ENCODE results near the gene ZNF605.

DNA sequence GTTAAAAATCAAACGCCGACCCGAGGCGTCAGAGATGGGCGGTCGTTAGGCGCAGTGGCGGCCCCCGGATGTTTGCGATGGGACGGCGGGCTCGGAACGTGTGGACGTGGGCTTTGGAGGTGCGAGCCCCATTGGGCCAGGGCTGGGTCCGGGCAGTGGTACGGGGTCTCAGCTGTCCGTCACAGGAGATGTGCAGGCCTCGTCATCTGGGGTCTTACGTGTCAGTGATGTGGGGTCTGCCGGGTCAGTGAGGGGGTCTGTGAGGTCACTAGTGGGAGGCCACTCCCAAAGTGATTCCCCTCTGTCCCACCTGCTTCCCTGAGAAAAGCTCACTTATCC, 47.1 kb downstream of the ZNF605 start:
- TF ChIP-seq, protein P1, sequence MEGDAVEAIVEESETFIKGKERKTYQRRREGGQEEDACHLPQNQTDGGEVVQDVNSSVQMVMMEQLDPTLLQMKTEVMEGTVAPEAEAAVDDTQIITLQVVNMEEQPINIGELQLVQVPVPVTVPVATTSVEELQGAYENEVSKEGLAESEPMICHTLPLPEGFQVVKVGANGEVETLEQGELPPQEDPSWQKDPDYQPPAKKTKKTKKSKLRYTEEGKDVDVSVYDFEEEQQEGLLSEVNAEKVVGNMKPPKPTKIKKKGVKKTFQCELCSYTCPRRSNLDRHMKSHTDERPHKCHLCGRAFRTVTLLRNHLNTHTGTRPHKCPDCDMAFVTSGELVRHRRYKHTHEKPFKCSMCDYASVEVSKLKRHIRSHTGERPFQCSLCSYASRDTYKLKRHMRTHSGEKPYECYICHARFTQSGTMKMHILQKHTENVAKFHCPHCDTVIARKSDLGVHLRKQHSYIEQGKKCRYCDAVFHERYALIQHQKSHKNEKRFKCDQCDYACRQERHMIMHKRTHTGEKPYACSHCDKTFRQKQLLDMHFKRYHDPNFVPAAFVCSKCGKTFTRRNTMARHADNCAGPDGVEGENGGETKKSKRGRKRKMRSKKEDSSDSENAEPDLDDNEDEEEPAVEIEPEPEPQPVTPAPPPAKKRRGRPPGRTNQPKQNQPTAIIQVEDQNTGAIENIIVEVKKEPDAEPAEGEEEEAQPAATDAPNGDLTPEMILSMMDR (IDR thresholded peaks at IDR 0.05), result no peak
- no peak for TF ChIP-seq POLR2A (IDR thresholded peaks at IDR 0.05)
